Measurements from ENCODE around the gene CCDC3. TPM values are rescaled to one million over a fixed set of nuclear protein-coding genes. Genes with fewer than 3 reads are reported as not detected.
"Not testable (repeated sequence)": the region's sequence is repeated elsewhere in the genome, so short reads cannot be mapped to it uniquely, and the experiment has no call there.

The CCDC3 gene
- 4.3 TPM for total RNA-seq

- ATAC-seq, result peak; percentile 54
Observed at GRCh38 chr10:13001041-13001886, at the start of gene CCDC3. TSS of gene CCDC3 (minus strand) at chr10:13001713. CDS start at chr10:13001570, 143 bp downstream.

- no peak for ATAC-seq
Observed at GRCh38 chr10:13051126-13051694, 49.7 kb upstream of the CCDC3 start.

GRCh38 chr10:13049774-13050420 is 48.4 kb upstream of the CCDC3 start:
- no peak for ATAC-seq

GRCh38 chr10:13048762-13049161 is 47.2 kb upstream of the CCDC3 start:
- no peak for ATAC-seq

GRCh38 chr10:13047529-13048206 is 46.2 kb upstream of the CCDC3 start:
- ATAC-seq, result no peak

- no peak for ATAC-seq
Observed at GRCh38 chr10:13046851-13047528, 45.5 kb upstream of the CCDC3 start.

GRCh38 chr10:13043520-13043919 is 42.0 kb upstream of the CCDC3 start:
- no peak for ATAC-seq

- no peak for ATAC-seq
Observed at GRCh38 chr10:13039761-13040160, 38.2 kb upstream of the CCDC3 start.

- ATAC-seq, result no peak
Observed at GRCh38 chr10:13038391-13038790, 36.9 kb upstream of the CCDC3 start.

GRCh38 chr10:13037832-13038231 is 36.3 kb upstream of the CCDC3 start:
- no peak for ATAC-seq

GRCh38 chr10:13036841-13037240 is 35.3 kb upstream of the CCDC3 start:
- no peak for ATAC-seq

GRCh38 chr10:13035731-13036130 is 34.2 kb upstream of the CCDC3 start:
- not testable (repeated sequence) for ATAC-seq

GRCh38 chr10:13026873-13027272 is 25.4 kb upstream of the CCDC3 start:
- ATAC-seq, result no peak

GRCh38 chr10:13023754-13024153 is 22.2 kb upstream of the CCDC3 start:
- no peak for ATAC-seq

GRCh38 chr10:13019280-13019679 is 17.8 kb upstream of the CCDC3 start:
- no peak for ATAC-seq

GRCh38 chr10:13018171-13018570 is 16.7 kb upstream of the CCDC3 start:
- ATAC-seq, result no peak

GRCh38 chr10:13016886-13017285 is 15.4 kb upstream of the CCDC3 start:
- no peak for ATAC-seq

- ATAC-seq, result no peak
Observed at GRCh38 chr10:13016426-13016825, 14.9 kb upstream of the CCDC3 start.

GRCh38 chr10:13006037-13006436 is 4.5 kb upstream of the CCDC3 start:
- ATAC-seq, result no peak

- no peak for ATAC-seq
Observed at GRCh38 chr10:13003759-13004158, 2.2 kb upstream of the CCDC3 start.

GRCh38 chr10:13003004-13003403 is 1.5 kb upstream of the CCDC3 start:
- ATAC-seq, result no peak

GRCh38 chr10:13001887-13002212 is 337 bp upstream of the CCDC3 start:
- ATAC-seq, result no peak

GRCh38 chr10:13000431-13000830 is 1.1 kb downstream of the CCDC3 start:
- no peak for ATAC-seq
